Kasumi-1 (cell line): ENCODE data around the gene KANK4.
"Not testable (repeated sequence)": the region's sequence is repeated elsewhere in the genome, so short reads cannot be mapped to it uniquely, and the experiment has no call there.

Experiments
- DNase-seq, 2 experiments: peaks; one replicate each; lab custom pipeline; 2025; lab: John Stamatoyannopoulos, UW

The KANK4 gene

DNA sequence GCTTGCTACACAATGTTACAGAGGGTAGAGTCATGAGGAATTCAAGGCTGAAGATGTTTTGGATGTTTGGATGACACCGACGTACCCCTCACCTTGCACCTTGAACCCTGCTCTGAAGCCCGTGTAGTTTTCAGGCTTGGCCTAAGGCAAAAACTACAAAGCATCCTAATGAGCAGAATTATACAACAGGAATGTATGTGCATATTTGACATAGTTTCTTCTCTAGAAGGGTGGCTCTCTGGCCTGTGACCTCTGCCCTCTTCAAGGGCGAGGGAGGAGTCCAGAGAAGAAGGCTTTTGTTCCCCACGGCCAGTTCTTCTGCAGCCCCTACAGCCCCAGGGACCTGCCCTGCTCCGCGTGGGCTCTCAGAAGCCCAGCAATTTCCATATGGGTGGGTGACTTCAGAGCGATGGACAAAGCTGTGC, 81.3 kb downstream of the KANK4 start:
- DNase-seq: no peak

DNA sequence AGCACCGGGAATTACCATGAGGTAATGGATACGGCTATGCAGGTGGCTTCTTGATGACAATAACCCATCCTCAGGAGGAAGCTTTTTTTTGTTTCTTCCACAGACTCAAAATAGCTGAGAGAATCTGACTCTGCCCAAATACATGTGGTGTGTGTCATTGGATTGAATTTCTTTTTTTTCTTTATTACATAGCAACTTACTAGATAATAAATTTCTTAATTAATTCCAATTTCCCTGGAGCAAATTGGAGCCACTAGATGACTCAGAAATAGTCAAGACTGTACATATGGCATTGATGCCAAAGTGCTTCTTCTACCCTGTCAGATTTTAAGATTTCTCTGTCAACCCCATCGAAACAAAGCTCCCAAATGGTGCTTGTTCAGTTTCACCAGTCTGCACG, 81.9 kb downstream of the KANK4 start:
- DNase-seq: no peak

DNA sequence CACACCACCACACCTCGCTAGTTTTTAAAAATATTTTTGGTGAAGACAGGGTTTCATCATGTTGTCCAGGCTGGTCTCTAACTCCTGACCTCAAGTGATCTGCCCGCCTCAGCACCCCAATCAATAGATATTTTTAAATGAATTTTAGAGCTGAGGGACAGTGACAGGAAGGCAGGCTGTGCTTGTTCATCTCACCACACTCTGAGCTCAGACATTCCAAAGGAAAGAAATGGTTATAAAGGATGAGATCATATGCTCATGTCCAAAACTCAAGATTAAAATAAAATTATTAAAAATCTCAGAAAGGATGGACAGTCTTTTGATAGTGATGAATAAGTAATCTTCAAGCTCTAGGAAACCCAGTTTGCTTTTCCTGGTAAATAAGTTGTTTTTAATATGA, 83.7 kb downstream of the KANK4 start:
- DNase-seq: no peak

DNA sequence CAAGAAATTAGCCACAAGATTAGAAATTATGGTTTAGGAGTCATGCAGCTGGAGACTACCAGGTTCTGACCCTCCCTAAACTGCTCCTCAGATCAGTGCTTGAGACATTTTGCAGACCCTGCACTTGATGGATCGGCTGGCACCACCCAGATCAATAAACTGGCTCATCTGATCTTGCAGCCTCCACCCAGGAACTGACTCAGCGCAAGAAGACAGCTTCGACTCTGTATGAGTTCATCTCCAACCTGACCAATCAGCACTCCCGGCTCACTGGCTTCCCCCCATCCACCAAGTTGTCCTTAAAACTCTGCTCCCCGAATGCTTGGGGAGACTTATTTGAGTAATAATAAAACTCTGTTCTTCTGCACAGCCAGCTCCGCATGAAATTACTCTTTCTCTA, 84.5 kb downstream of the KANK4 start:
- no peak for DNase-seq

DNA sequence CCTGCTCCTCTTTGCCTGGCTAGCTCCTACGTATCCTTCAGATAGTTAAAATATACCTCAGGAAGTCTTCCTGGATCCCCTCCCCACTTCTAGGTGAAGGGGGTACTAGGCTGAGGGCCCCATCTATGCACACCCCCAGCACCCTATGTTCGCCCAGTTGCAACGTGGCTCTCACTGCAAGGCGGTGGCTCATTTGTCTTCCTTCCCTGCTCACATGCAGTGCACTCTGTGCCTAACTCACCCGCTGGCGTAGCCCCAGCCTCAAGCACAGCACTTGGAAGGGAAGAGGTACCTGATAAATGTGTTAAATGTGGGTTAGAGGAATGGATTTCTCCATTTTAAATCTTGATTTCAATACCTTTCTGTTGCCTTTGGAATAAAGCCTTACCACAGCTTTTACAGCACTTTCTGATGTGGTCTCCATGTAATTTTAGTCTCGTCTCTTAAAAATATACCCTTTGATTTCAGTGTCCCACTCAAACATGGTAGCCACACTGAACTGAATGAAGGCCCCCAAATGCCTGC, 85.2 kb downstream of the KANK4 start:
- no peak for DNase-seq

DNA sequence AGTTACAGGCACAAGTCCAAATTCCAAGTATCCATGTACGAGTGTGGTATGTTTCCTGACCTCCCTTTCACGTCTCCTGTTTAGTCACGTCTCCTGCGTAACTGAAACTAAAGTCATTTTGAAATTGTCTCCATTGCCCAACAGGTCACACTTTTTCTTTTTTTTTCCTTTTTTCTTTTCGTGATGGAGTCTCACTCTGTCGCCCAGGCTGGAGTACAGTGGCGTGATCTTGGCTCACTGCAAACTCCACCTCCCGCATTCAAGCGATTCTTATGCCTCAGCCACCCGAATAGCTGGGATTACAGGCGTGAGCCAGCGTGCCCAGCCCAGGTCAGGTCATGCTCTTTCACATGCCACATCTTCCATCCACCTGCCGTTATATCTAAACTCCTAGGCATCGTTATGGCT, 86.4 kb downstream of the KANK4 start:
- no peak for DNase-seq

DNA sequence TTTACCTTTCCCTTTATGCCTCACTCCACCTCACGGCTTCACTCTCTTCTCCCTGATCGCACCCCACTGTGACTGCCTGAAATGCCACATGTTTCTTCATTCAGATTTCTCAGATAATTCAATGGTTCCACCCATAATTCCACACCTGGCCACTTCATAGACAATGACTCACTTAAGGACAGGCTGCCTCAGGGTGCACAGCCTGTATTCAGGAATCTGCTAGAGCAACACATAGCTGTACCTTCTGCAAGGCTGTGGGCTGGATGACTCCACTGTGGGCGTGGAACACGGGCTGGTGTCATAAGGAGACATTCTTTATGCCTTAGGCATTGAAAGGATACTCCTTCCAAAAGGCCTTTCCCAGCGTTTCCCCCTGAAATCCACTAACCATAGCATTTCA, 88.5 kb downstream of the KANK4 start:
- no peak for DNase-seq

DNA sequence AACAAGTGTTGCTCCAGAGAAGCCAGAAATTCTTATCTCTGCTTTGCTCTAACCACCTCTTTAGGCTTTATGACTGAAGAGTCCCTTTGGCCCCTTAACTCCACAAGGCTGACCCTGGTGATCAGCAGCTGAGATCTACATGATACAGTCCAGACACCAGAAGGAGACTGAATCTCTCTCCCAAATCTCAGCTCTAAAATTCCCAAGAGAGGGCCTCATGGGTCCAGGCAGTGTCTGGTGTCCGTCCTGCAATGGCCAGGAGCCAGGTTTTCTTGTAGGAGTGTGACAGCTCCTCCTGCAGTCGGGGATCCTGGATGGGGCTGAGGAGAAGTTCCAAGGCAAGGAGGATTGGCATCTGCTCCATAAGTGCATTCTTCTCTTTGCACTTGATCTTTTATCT, 89.3 kb downstream of the KANK4 start:
- DNase-seq: no peak

DNA sequence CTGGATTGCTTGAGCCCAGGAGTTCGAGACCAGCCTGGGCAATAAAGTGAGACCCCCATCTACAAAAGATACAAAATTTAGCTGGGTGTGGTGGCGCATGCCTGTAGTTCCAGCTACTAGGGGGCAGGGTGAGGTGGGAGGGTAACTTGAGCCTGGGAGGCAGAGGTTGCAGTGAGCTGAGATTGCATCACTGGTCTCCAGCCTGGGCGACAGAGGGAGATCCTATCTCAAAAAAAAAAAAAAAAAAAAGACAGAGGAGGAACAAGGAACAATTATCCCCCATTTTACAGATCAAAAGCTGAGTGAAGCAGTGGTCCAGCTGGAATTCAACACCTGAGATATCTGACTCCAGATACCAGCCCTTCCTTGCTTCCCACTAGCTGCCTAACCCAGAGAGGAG, 89.8 kb downstream of the KANK4 start:
- no peak for DNase-seq

DNA sequence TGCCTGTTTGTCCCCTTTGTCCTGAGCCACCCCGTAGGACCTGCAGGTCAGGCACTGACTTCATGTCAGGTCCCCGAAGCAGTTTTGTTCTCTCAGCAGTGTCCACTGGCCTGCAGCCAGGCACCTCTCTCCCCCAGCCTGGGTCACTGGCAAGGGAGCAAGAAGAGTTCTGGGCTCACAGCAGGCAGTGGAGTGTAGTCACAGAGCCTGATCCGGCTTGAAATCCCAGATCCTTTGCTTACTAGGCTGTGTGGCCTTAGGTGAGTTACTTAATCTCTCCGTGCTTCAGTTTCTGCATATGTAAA, 90.4 kb downstream of the KANK4 start:
- DNase-seq: no peak

DNA sequence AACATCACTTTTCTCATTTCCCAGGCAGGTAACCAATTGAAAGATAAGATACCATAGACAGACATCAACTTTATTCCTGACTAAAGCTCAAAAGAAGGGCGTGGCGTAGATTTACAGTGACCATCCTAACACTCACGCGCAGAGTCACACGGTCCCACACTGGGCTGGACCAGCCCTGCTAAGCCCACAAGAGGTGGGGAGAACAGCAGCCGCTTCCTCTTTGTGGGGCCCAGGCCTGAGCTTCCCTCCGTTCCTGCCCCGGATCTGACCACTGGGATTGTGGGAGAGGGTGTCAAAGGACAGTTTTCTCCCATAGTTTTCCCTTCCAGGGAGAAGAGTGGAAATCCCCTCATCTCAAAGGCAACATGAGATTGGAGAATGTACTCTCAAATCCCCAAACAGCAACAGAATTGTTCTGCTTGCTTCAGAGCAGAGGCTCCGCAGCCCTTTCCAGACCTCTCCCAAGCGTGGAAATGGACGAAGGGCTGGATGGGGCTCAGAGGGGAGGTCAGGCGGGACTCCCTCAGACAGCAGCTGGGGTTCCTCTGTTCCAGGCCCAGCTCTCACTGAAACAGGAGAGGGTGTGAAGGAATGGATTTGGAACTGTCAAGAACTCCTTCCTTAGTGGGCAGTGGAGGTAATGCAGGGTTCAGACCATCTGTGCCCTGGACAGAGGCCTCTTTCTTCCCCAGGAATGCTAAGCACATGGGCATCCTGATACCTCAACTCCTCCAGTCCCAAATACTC, 90.9 kb downstream of the KANK4 start:
- DNase-seq: no peak

DNA sequence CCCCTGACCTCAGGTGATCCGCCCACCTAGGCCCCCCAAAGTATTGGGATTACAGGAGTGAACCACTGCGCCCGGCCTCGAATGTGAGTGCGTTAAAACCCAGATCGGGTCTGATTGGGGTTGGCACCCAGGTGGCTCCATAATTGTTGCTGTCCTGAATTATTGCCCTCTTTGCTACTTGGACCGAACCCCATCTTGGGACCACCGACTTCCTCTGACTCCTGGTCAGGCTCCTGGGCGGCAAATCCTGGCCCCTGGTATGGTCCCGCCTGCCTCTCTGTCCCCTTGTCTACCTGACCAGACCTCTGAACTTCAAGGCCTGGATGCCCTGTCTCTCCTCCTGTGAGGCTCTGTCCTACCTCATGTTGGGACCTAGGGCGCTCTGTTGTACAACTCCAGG, 91.7 kb downstream of the KANK4 start:
- DNase-seq: no peak

DNA sequence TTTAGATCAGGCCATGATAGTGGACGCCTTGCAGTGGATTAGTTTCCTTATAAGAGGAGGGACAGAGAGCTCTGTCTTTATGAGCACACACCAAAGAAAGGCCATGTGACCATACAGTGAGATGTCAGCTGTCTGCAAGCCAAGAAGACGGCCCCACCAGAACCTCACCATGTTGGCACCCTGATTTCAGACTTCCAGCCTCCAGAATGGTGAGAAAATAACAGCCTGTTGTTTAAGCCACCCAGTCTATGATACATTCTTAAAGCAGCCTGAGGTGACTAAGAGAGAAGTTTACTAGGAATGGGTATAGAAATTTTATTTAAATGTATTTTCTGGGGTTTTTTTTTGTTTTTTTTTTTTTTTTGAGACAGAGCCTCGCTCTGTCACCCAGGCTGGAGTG, 95.1 kb downstream of the KANK4 start:
- no peak for DNase-seq

DNA sequence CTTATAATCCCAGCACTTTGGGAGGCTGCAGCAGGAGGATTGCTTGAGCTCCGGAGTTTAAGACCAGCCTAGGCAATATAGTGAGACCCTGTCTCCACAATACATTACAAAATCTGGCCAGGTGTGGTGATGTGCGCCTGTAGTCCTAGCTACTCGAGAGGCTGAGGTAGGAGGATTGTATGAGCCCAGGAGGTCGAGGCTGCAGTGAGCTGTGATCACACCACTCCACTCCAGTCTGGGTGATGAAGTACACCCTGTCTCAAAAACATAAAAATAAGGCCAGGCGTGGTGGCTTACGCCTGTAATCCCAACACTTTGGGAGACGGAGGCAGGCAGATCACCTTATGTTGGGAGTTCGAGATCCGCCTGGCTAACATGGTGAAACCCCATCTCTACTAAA, 96.9 kb downstream of the KANK4 start:
- DNase-seq: no peak

DNA sequence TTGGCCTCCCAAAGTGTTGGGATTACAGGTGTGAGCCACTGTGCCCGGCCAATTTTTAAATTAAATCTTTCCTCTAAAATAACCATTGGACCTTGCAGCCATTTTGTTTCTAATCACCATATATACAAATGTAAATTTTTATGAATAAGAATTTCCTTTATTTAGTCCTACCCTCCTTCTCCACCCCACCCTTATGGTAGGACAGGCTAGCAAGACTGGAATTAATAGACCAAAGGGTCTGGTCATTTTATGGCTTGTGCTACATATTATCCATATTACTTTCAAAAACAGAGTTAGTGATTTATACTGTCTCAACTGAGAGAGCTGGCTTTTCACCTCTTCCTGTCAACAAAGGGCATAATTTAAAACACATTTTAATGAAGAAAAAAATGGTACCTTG, 98.1 kb downstream of the KANK4 start:
- DNase-seq: no peak

DNA sequence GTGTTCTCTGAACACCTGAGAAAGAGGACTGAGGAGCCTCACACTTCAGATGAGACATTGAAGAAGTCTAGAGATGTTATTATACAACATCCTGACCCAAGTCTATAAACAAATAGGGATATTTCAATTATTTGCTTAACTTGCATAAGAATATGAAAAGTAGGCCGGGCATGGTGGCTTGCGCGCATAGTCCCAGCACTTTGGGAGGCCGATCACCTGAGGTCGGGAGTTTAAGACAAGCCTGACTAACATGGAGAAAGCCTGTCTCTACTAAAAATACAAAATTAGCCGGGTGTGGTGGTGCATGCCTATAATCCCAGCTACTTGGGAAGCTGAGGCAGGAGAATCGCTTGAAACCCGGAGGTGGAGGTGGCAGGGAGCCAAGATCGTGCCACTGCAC, 98.8 kb downstream of the KANK4 start:
- not testable (repeated sequence) for DNase-seq

DNA sequence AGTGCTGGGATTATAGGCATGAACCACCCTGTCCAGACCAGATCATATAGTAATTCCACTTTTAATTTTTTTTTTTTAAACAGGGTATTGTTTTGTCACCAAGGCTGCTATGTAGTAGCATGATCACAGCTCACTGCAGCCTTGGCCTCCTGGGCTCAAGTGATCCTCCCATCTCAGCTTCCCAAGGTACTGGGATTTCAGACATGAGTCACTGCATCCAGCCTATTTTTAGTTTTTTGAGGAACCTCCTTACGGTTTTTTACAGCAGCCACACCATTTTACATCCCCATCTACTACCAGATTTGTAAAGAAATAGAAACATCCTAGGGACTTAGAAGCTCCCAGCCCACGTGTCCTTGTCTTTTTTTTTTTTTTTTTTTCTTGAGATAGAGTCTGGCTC, 100.6 kb downstream of the KANK4 start:
- DNase-seq: no peak

DNA sequence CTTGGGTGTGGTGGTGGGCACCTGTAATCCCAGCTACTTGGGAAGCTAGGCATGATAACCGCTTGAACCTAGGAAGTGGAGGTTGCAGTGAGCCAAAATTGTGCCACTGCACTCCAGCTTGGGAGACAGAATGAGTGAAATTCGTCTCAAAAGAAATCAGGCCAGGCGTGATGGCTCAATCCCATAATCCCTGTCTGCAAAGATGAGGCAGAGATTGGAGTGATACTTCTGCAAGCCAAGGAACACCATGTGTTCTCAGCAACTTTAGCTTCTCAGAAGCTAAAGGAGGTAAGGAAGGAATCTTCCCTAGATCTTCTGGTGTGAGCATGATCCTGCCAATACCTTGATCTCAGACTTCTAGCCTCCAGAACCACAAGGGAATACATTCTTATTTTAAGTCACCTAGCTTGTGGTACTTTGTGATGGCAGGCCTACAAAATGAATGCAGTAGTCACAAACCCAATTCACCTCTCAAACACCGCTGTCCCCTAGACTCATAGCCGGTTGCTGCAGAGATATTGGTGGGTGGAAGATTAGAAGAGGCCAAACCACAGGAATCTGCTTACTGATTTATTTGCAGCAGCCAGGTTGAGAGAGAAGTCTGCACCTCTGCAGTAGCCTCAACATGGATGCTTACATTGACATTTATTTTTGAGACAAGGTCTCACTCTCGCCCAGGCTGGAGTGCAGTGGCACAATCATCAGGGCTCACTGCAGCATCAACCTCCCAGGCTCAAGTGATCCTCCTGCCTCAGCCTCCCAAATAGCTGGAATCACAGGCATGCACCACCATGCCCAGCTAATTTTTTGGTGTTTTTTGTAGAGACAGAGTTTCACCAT, 105.9 kb downstream of the KANK4 start:
- DNase-seq: no peak

DNA sequence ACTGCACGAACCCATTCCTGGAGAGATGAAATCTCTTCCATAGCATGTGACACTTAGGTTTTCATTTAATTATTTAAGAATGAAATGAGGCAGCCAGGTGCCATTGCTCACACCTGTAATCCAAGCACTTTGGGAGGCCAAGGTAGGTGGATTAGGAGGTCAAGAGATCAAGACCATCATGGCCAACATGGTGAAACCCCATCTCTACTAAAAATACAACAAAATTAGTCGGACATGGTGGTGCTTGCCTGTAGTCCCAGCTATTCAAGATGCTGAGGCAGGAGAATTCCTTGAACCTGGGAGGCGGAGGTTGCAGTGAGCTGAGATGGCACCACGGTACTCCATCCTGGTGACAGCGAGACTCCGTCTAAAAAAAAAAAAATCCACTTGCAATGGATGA, 106.8 kb downstream of the KANK4 start:
- no peak for DNase-seq

DNA sequence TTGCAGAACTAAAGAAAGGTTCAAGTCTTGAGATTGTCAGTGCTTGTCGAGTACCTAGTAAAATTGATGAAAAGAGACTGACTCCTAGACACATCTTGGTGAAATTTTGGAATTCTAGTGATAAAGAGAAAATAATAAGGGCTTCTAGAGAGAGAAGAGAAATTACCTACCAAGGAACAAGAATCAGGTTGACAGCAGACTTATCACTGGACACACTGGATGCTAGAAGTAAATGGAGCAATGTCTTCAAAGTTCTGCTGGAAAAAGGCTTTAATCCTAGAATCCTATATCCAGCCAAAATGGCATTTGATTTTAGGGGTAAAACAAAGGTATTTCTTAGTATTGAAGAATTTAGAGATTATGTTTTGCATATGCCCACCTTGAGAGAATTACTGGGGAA, 108.3 kb downstream of the KANK4 start:
- DNase-seq: peak; percentile 6 to 30

DNA sequence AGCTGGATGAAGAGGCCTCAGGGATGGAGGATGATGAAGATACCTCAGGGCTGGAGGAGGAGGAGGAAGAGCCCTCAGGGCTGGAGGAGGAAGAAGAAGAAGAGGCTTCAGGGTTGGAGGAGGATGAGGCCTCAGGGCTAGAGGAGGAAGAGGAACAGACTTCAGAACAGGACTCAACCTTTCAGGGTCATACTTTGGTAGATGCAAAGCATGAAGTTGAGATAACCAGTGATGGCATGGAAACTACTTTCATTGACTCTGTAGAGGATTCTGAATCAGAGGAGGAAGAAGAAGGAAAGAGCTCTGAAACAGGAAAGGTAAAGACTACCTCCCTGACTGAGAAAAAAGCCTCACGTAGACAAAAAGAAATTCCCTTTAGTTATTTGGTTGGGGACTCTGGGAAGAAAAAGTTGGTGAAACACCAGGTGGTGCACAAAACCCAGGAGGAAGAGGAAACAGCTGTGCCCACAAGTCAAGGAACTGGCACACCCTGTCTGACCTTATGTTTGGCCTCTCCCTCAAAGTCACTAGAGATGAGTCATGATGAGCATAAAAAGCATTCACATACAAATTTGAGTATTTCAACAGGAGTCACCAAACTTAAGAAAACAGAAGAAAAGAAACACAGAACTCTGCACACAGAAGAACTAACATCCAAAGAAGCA, 109.2 kb downstream of the KANK4 start:
- peak; percentile 13 to 23 for DNase-seq

DNA sequence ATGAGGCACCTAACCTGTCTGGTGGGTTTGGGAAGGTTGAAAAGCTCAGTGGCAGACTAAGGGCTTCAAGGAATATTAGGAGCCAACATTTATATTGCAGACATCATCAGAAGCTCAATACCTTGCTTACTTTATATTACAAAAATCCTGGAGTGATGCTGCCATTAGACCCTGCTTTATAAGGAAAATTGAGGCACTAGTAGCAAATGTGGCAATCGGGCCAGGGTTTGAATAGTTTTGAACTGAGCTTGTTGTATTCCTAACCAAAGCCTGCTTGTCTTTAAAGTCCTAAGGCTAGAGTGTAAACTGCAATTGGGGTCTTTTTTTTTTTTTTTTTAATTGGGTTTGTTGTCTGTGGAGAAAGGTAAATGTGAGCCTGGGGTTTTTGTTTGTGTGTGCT, 110.3 kb downstream of the KANK4 start:
- DNase-seq: no peak

DNA sequence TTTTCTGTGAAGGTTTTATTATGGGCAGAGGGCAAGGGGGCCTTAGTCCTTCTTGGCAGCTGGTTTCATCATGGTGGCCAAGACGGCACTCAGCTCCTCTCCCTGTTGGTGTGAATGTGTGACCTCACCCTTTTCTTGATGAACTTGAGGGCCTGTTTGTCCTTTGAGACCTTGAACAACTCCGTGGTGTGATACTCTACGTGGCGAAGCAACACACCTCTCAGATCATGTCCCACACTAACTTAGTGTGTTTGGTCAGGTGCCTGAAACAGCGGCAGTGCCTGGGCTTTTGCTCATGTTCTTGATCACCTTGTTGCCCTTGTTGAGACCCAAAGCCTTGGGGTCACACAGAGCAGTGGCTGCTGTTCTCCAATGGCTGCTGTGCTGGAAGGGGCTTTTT, 111.1 kb downstream of the KANK4 start:
- DNase-seq: no peak
